ENCODE data around the gene SIX1.

The SIX1 gene

GRCh38 chr14:60596139-60596538, 53.1 kb downstream of the SIX1 start:
- Histone ChIP-seq H3K4me1 (ENCODE audit: control insufficient read depth, low read length) (no peaks in the 10 kb centered on the region), H3F3A (ENCODE audit: control insufficient read depth, insufficient read depth) (no peaks in the 10 kb centered on the region), H3K4me3 (ENCODE audit: low read length) (no peak overlapping the region), H4K20me1 (ENCODE audit: control insufficient read depth, insufficient read depth, low read depth, low read length) (no peaks in the 10 kb centered on the region), H3K36me3 (ENCODE audit: control insufficient read depth, low read length) (no peaks in the 10 kb centered on the region), H3K4me2 (ENCODE audit: low read length) (no peak overlapping the region), H3K27ac (ENCODE audit: low read depth, low read length) (no peak overlapping the region), H3K9me2 (replicated peaks; ENCODE audit: control insufficient read depth, low read length) (no peaks in the 10 kb centered on the region), H3K79me2 (ENCODE audit: control insufficient read depth, low read length) (no peaks in the 10 kb centered on the region), H3K9me3 (ENCODE audit: control insufficient read depth, insufficient read depth, low read length) (no peaks in the 10 kb centered on the region), H3K27me3 (ENCODE audit: control insufficient read depth, low read length) (no peaks in the 10 kb centered on the region)
- TF ChIP-seq EZH2phosphoT487 (IDR thresholded peaks at IDR 0.05; ENCODE audit: borderline replicate concordance, low read length) (no peak), CTCF (IDR thresholded peaks at IDR 0.05; ENCODE audit: low read depth, low read length, poor library complexity, severe bottlenecking) (no peak)

- Histone ChIP-seq H3K9me2 (replicated peaks; ENCODE audit: control insufficient read depth, low read length) (no peaks in the 10 kb centered on the region), H3K4me3 (ENCODE audit: low read length) (no peak overlapping the region), H3K36me3 (ENCODE audit: control insufficient read depth, low read length) (no peaks in the 10 kb centered on the region), H3K79me2 (ENCODE audit: control insufficient read depth, low read length) (no peaks in the 10 kb centered on the region), H3K27me3 (ENCODE audit: control insufficient read depth, low read length) (no peaks in the 10 kb centered on the region), H3K27ac (ENCODE audit: low read depth, low read length) (no peak overlapping the region), H3K4me1 (ENCODE audit: control insufficient read depth, low read length) (no peaks in the 10 kb centered on the region), H3F3A (ENCODE audit: control insufficient read depth, insufficient read depth) (no peaks in the 10 kb centered on the region), H4K20me1 (ENCODE audit: control insufficient read depth, insufficient read depth, low read depth, low read length) (no peaks in the 10 kb centered on the region), H3K9me3 (ENCODE audit: control insufficient read depth, insufficient read depth, low read length) (no peaks in the 10 kb centered on the region), H3K4me2 (ENCODE audit: low read length) (no peak overlapping the region)
- TF ChIP-seq EZH2phosphoT487 (IDR thresholded peaks at IDR 0.05; ENCODE audit: borderline replicate concordance, low read length) (no peak), CTCF (IDR thresholded peaks at IDR 0.05; ENCODE audit: low read depth, low read length, poor library complexity, severe bottlenecking) (no peak)
These were observed 55.2 kb downstream of the SIX1 start for GRCh38 chr14:60594062-60594461.

All from DOHH2 (cell line).